Eye (tissue), 1 donor: ENCODE data around the gene TSPYL6.
"Not testable (repeated sequence)": the region's sequence is repeated elsewhere in the genome, so short reads cannot be mapped to it uniquely, and the experiment has no call there.

ENCODE experiments used
- DNase-seq: peaks from one replicate; pipeline ENCODE4 v3.0.0-alpha.2; 2015

Gene TSPYL6

GRCh38 chr2:54256091-54256694 lies at the start of gene TSPYL6:
Gene TSPYL6 (minus strand): TSS chr2:54256229. CDS start chr2:54256151, 78 bp downstream.
- no peak for DNase-seq

- DNase-seq = no peak
Observed at GRCh38 chr2:54303631-54304030, 47.6 kb upstream of the TSPYL6 start.

GRCh38 chr2:54298514-54298913 lies 42.5 kb upstream of the TSPYL6 start:
- no peak for DNase-seq

GRCh38 chr2:54295911-54296310 lies 39.9 kb upstream of the TSPYL6 start:
- peak; percentile 37 for DNase-seq

- DNase-seq = not testable (repeated sequence)
Observed at GRCh38 chr2:54294665-54295064, 38.6 kb upstream of the TSPYL6 start.

- peak; percentile 24 for DNase-seq
Observed at GRCh38 chr2:54290356-54291025, 34.5 kb upstream of the TSPYL6 start.

GRCh38 chr2:54289917-54290316 lies 33.9 kb upstream of the TSPYL6 start:
- DNase-seq = peak; percentile 53

GRCh38 chr2:54287532-54287931 lies 31.5 kb upstream of the TSPYL6 start:
- no peak for DNase-seq

- DNase-seq = no peak
Observed at GRCh38 chr2:54285451-54285850, 29.4 kb upstream of the TSPYL6 start.

GRCh38 chr2:54284826-54285225 lies 28.8 kb upstream of the TSPYL6 start:
- DNase-seq = no peak

- DNase-seq = no peak
Observed at GRCh38 chr2:54279385-54279784, 23.4 kb upstream of the TSPYL6 start.

- no peak for DNase-seq
Observed at GRCh38 chr2:54275541-54275940, 19.5 kb upstream of the TSPYL6 start.

GRCh38 chr2:54274781-54275242 lies 18.8 kb upstream of the TSPYL6 start:
- no peak for DNase-seq

- no peak for DNase-seq
Observed at GRCh38 chr2:54271843-54272627, 16.0 kb upstream of the TSPYL6 start.

- DNase-seq = no peak
Observed at GRCh38 chr2:54271189-54271588, 15.2 kb upstream of the TSPYL6 start.

- no peak for DNase-seq
Observed at GRCh38 chr2:54267577-54267976, 11.5 kb upstream of the TSPYL6 start.

GRCh38 chr2:54265081-54265480 lies 9.1 kb upstream of the TSPYL6 start:
- not testable (repeated sequence) for DNase-seq

GRCh38 chr2:54262015-54262765 lies 6.2 kb upstream of the TSPYL6 start:
- DNase-seq = no peak

GRCh38 chr2:54261537-54261936 lies 5.5 kb upstream of the TSPYL6 start:
- no peak for DNase-seq

- no peak for DNase-seq
Observed at GRCh38 chr2:54260241-54260595, 4.2 kb upstream of the TSPYL6 start.

GRCh38 chr2:54259413-54260240 lies 3.6 kb upstream of the TSPYL6 start:
- no peak for DNase-seq

GRCh38 chr2:54258166-54258565 lies 2.1 kb upstream of the TSPYL6 start:
- no peak for DNase-seq
